ENCODE data around the gene RNF11.
A peak's percentile ranks its signal among the peaks of the same experiment; 100 is the strongest.

RNF11 gene

GRCh38 chr1:51298322-51298705, 62.2 kb downstream of the RNF11 start:
- no peak for DNase-seq

- no peak for DNase-seq
These were observed 63.3 kb downstream of the RNF11 start for GRCh38 chr1:51299185-51299885.

GRCh38 chr1:51299981-51300670, 64.1 kb downstream of the RNF11 start:
- DNase-seq, result no peak

GRCh38 chr1:51301152-51301843, 65.2 kb downstream of the RNF11 start:
- DNase-seq, result no peak

- DNase-seq, result no peak
These were observed 65.7 kb downstream of the RNF11 start for GRCh38 chr1:51301844-51302162.

GRCh38 chr1:51302270-51302669, 66.2 kb downstream of the RNF11 start:
- no peak for DNase-seq

GRCh38 chr1:51302746-51303145, 66.7 kb downstream of the RNF11 start:
- no peak for DNase-seq

- DNase-seq, result no peak
These were observed 67.2 kb downstream of the RNF11 start for GRCh38 chr1:51303315-51303714.

GRCh38 chr1:51303751-51304251, 67.7 kb downstream of the RNF11 start:
- DNase-seq, result no peak

- DNase-seq, result no peak
These were observed 68.3 kb downstream of the RNF11 start for GRCh38 chr1:51304360-51304759.

- DNase-seq, result no peak
These were observed 69.3 kb downstream of the RNF11 start for GRCh38 chr1:51305371-51305823.

GRCh38 chr1:51306950-51307349, 70.9 kb downstream of the RNF11 start:
- no peak for DNase-seq

- DNase-seq, result no peak
These were observed 72.6 kb downstream of the RNF11 start for GRCh38 chr1:51308636-51309035.

- DNase-seq, result no peak
These were observed 73.2 kb downstream of the RNF11 start for GRCh38 chr1:51309291-51309690.

- no peak for DNase-seq
These were observed 75.0 kb downstream of the RNF11 start for GRCh38 chr1:51310871-51311613.

GRCh38 chr1:51311826-51312225, 75.8 kb downstream of the RNF11 start:
- DNase-seq, result no peak

- no peak for DNase-seq
These were observed 76.6 kb downstream of the RNF11 start for GRCh38 chr1:51312718-51313117.

- DNase-seq, result no peak
These were observed 77.3 kb downstream of the RNF11 start for GRCh38 chr1:51313268-51313852.

- peak; percentile 35 for DNase-seq
These were observed 78.1 kb downstream of the RNF11 start for GRCh38 chr1:51313961-51314777.

GRCh38 chr1:51314974-51315373, 78.9 kb downstream of the RNF11 start:
- no peak for DNase-seq

GRCh38 chr1:51316113-51316845, 80.2 kb downstream of the RNF11 start:
- DNase-seq, result peak; percentile 32
